H1 (cell line): ENCODE results near the gene NBEA. TPM values are rescaled to one million over a fixed set of nuclear protein-coding genes. Genes with fewer than 3 reads are reported as not detected.
A peak's percentile ranks its signal among the peaks of the same experiment; 100 is the strongest.

Experiments used
- CTCF ChIA-PET: fragments of 300-600 bp; sonication (Branson Sonifier 250); formaldehyde crosslinking; loops from one replicate; lab custom pipeline; 2021; ENCODE audit not compliant: partially characterized antibody; lab: Charles Lee
- POLR2A ChIA-PET: fragments of 300-600 bp; sonication (Branson Sonifier 250); formaldehyde crosslinking; loops from one replicate; lab custom pipeline; 2021; ENCODE audit warnings: inconsistent platforms; ENCODE audit not compliant: partially characterized antibody; lab: Charles Lee
- DNase-seq, 2 experiments: peaks; one replicate each; pipeline versions ENCODE4 v3.0.0 to v3.0.0-alpha.2; 2010 to 2022; ENCODE audit warnings: low spot score in 2 of 2, low read depth in 1 of 2, mixed read lengths in 1 of 2
- FAIRE-seq: peaks from 2 replicates; lab custom pipeline; 2011; peaks lifted over from hg19 to GRCh38; lab: Jason Lieb, UNC
- H2AFZ ChIP-seq: 2 replicates; pipeline ENCODE4 v1.8.1; 2012; ENCODE audit warnings: low read length, inconsistent platforms
- H2AK5ac ChIP-seq: 2 replicates; pipeline ENCODE4 v1.6.1; 2013; ENCODE audit warnings: low read depth, low read length
- H2BK120ac ChIP-seq: replicated peaks from 2 replicates; pipeline ENCODE3; 2013; ENCODE audit warnings: low read depth, low read length, inconsistent platforms
- H2BK12ac ChIP-seq: 2 replicates; pipeline ENCODE4 v1.6.1; 2013; ENCODE audit warnings: low read depth, low read length
- H2BK15ac ChIP-seq: 2 replicates; pipeline ENCODE4 v1.6.1; 2013; ENCODE audit warnings: low read length
- H2BK20ac ChIP-seq: 2 replicates; pipeline ENCODE4 v1.6.1; 2013; ENCODE audit warnings: low read length
- H2BK5ac ChIP-seq: 2 replicates; pipeline ENCODE4 v1.6.1; 2013; ENCODE audit warnings: low read depth, low read length
- H3K14ac ChIP-seq: 2 replicates; pipeline ENCODE4 v1.6.1; 2013; ENCODE audit warnings: inconsistent platforms; ENCODE audit not compliant: insufficient read length
- H3K18ac ChIP-seq: 2 replicates; pipeline ENCODE4 v1.6.1; 2013; ENCODE audit warnings: low read length; ENCODE audit errors: extremely low read depth
- H3K23ac ChIP-seq: 2 replicates; pipeline ENCODE4 v1.6.1; 2013; ENCODE audit warnings: inconsistent platforms; ENCODE audit not compliant: insufficient read length
- H3K23me2 ChIP-seq: 2 replicates; pipeline ENCODE4 v1.6.1; 2013; ENCODE audit warnings: low read depth, low read length
- H3K27ac ChIP-seq: 2 replicates; pipeline ENCODE4 v1.6.1; 2011; ENCODE audit warnings: low read depth, low read length, inconsistent platforms
- H3K27me3 ChIP-seq, 4 experiments: replicated peaks in 1 of 4; 1 replicate in 1 of 4; 2 replicates in 3 of 4; pipeline versions ENCODE4 v1.6.1 to v1.8.1; 2011 to 2013; ENCODE audit warnings: low read length in 3 of 4, mild to moderate bottlenecking in 3 of 4, inconsistent platforms in 2 of 4, mixed read lengths in 2 of 4, moderate library complexity in 1 of 4; ENCODE audit not compliant: control insufficient read depth in 3 of 4, insufficient read depth in 3 of 4; ENCODE audit errors: extremely low read depth in 1 of 4
- H3K36me3 ChIP-seq, 4 experiments: 2 replicates each; pipeline versions ENCODE4 v1.6.1 to v1.8.1; 2011 to 2013; ENCODE audit warnings: mild to moderate bottlenecking in 4 of 4, low read length in 3 of 4, moderate library complexity in 2 of 4, control low read depth in 1 of 4, inconsistent platforms in 1 of 4; ENCODE audit not compliant: insufficient read depth in 4 of 4, control insufficient read depth in 2 of 4
- H3K4ac ChIP-seq: replicated peaks from 2 replicates; pipeline ENCODE3; 2013; ENCODE audit warnings: low read length, low read depth, mixed read lengths, inconsistent platforms; ENCODE audit not compliant: insufficient read length
- H3K4me1 ChIP-seq, 4 experiments: replicated peaks in 1 of 4; 1 replicate in 1 of 4; 2 replicates in 3 of 4; pipeline versions ENCODE4 v1.6.1 to v1.8.1; 2011 to 2013; ENCODE audit warnings: low read length in 3 of 4, inconsistent platforms in 2 of 4, mixed read lengths in 1 of 4; ENCODE audit not compliant: insufficient read depth in 4 of 4, control insufficient read depth in 3 of 4
- H3K4me2 ChIP-seq, 2 experiments: 2 replicates each; pipeline versions ENCODE4 v1.6.1 to v1.8.1; 2011 to 2013; ENCODE audit warnings: low read depth in 2 of 2, low read length in 2 of 2, control low read depth in 1 of 2, inconsistent platforms in 1 of 2, mild to moderate bottlenecking in 1 of 2; ENCODE audit not compliant: insufficient read depth in 1 of 2
- H3K4me3 ChIP-seq, 4 experiments: fragments of 200-600, 300-600 bp in 1 of 4; sonication (generic), shearing (Covaris generic), sonication (Bioruptor Twin) in 1 of 4; 2 replicates each; pipeline versions ENCODE4 v1.5.1 to v1.8.1; 2011 to 2016; ENCODE audit warnings: low read length in 4 of 4, low read depth in 3 of 4, control low read depth in 2 of 4, inconsistent platforms in 2 of 4, mild to moderate bottlenecking in 2 of 4, mixed read lengths in 1 of 4, moderate library complexity in 1 of 4; ENCODE audit not compliant: insufficient read depth in 2 of 4; ENCODE audit errors: extremely low read depth in 1 of 4
- H3K56ac ChIP-seq: replicated peaks from 2 replicates; pipeline ENCODE3; 2013; ENCODE audit warnings: low read depth, mild to moderate bottlenecking, mixed read lengths, low read length, inconsistent platforms; ENCODE audit not compliant: insufficient read length
- H3K79me1 ChIP-seq: 2 replicates; pipeline ENCODE4 v1.6.1; 2013; ENCODE audit warnings: low read depth, low read length, control low read depth
- H3K79me2 ChIP-seq, 2 experiments: 2 replicates each; pipeline versions ENCODE4 v1.6.1 to v1.8.1; 2012 to 2013; ENCODE audit warnings: low read length in 2 of 2, mild to moderate bottlenecking in 2 of 2, inconsistent platforms in 1 of 2; ENCODE audit not compliant: insufficient read depth in 2 of 2, control insufficient read depth in 1 of 2
- H3K9ac ChIP-seq, 4 experiments: replicated peaks in 1 of 4; 1 replicate in 1 of 4; 2 replicates in 3 of 4; pipeline versions ENCODE4 v1.6.1 to v1.8.1; 2011 to 2013; ENCODE audit warnings: low read depth in 3 of 4, low read length in 3 of 4, control low read depth in 2 of 4, mild to moderate bottlenecking in 2 of 4, moderate library complexity in 2 of 4, inconsistent platforms in 1 of 4; ENCODE audit errors: extremely low read depth in 1 of 4
- H3K9me3 ChIP-seq, 2 experiments: 2 replicates each; pipeline versions ENCODE4 v1.6.1 to v1.8.1; 2012 to 2013; ENCODE audit warnings: mild to moderate bottlenecking in 2 of 2, moderate library complexity in 2 of 2, control low read depth in 1 of 2, inconsistent platforms in 1 of 2, low read depth in 1 of 2, low read length in 1 of 2, mixed read lengths in 1 of 2; ENCODE audit not compliant: insufficient read depth in 2 of 2
- H4K20me1 ChIP-seq, 2 experiments: replicated peaks in 1 of 2; 2 replicates each; pipeline versions ENCODE3 to v1.8.1; 2011 to 2013; ENCODE audit warnings: inconsistent platforms in 2 of 2, low read length in 2 of 2, mild to moderate bottlenecking in 1 of 2; ENCODE audit not compliant: insufficient read depth in 2 of 2, control insufficient read depth in 1 of 2
- H4K5ac ChIP-seq: 2 replicates; pipeline ENCODE4 v1.6.1; 2013; ENCODE audit warnings: low read length, low read depth, mixed read lengths, inconsistent platforms; ENCODE audit not compliant: insufficient read length
- H4K8ac ChIP-seq: 2 replicates; pipeline ENCODE4 v1.8.0; 2013; ENCODE audit warnings: mild to moderate bottlenecking, moderate library complexity, low read length, inconsistent platforms; ENCODE audit not compliant: insufficient read depth; ENCODE audit errors: extremely low read depth
- H4K91ac ChIP-seq: replicated peaks from 2 replicates; pipeline ENCODE3; 2013; ENCODE audit warnings: low read length, mixed read lengths, inconsistent platforms; ENCODE audit not compliant: insufficient read length
- ASH2L ChIP-seq: fragments of 200-600, 300-600 bp; sonication (generic); IDR thresholded peaks from one replicate; pipeline ENCODE4 v1.7.1; 2017; ENCODE audit warnings: low read length
- ATF2 ChIP-seq: IDR thresholded peaks from 2 replicates; pipeline ENCODE4 v1.6.1; 2012; ENCODE audit warnings: low read length, inconsistent platforms
- BACH1 ChIP-seq: IDR thresholded peaks from 2 replicates; pipeline ENCODE4 v1.6.1; 2012; ENCODE audit warnings: low read length, improper control_type of control experiment
- CREB1 ChIP-seq: IDR thresholded peaks from 2 replicates; pipeline ENCODE4 v1.6.1; 2012; ENCODE audit warnings: inconsistent platforms
- GABPA ChIP-seq: IDR thresholded peaks from 2 replicates; pipeline ENCODE4 v1.6.1; 2011; ENCODE audit warnings: mild to moderate bottlenecking, low read length, moderate library complexity, borderline replicate concordance; ENCODE audit not compliant: insufficient read depth
- HDAC2 ChIP-seq, 2 experiments: fragments of 300-600 bp in 1 of 2; sonication (generic) in 1 of 2; IDR thresholded peaks; 2 replicates each; pipeline ENCODE4 v1.6.1; 2011 to 2012; ENCODE audit warnings: low read depth in 2 of 2, low read length in 2 of 2, mild to moderate bottlenecking in 2 of 2, moderate library complexity in 2 of 2, borderline replicate concordance in 1 of 2, inconsistent platforms in 1 of 2
- RNF2 ChIP-seq: fragments of 200-900, 300-1000 bp; sonication (generic); IDR thresholded peaks from 2 replicates; pipeline ENCODE4 v1.7.1; 2016; ENCODE audit warnings: borderline replicate concordance, low read depth, mild to moderate bottlenecking, antibody characterized with exemption, low read length; ENCODE audit not compliant: poor library complexity, severe bottlenecking; ENCODE audit errors: missing control alignments
- SP1 ChIP-seq: IDR thresholded peaks from 2 replicates; pipeline ENCODE4 v1.6.1; 2011; ENCODE audit warnings: low read depth, low read length
- SP2 ChIP-seq: IDR thresholded peaks from 2 replicates; pipeline ENCODE4 v1.6.1; 2012; ENCODE audit warnings: mild to moderate bottlenecking, low read length, inconsistent platforms
- SUZ12 ChIP-seq: fragments of 200-600 bp; sonication (generic); IDR thresholded peaks from 2 replicates; pipeline ENCODE4 v1.6.1; 2012; ENCODE audit warnings: mild to moderate bottlenecking, inconsistent platforms, low read length, moderate library complexity, mixed read lengths
- TAF1 ChIP-seq: IDR thresholded peaks from 2 replicates; pipeline ENCODE4 v1.6.1; 2011; ENCODE audit warnings: mild to moderate bottlenecking, low read depth, low read length
- TEAD4 ChIP-seq: IDR thresholded peaks from 2 replicates; pipeline ENCODE4 v1.6.1; 2012; ENCODE audit warnings: low read depth, low read length, inconsistent platforms, mixed read lengths
- WGBS, 2 experiments: shearing (Covaris generic) in 1 of 2; methylation state at CpG; one replicate each; pipeline versions ENCODE4 v1.1.6 to v1.1.7; 2013 to 2015; ENCODE audit warnings: low lambda C conversion rate in 2 of 2, mixed read lengths in 2 of 2, inconsistent platforms in 1 of 2, low coverage in 1 of 2, missing lambda C conversion rate in 1 of 2; ENCODE audit not compliant: insufficient replicate concordance in 2 of 2, insufficient coverage in 1 of 2, insufficient read length in 1 of 2; ENCODE audit errors: extremely low coverage in 1 of 2, missing lambda C conversion rate in 1 of 2; 5-methylcytosine and 5-hydroxymethylcytosine counted together
- polyA plus RNA-seq, 7 experiments: library from polyadenylated mRNA; depleted of rRNA in 3 of 7; stranded (reverse) in 5 of 7; unstranded in 2 of 7; fragments of >200 nt in 5 of 7; fragments of 200-250 nt in 2 of 7; gene quantifications; 1 replicate in 5 of 7; 2 replicates in 1 of 7; 4 replicates in 1 of 7; pipeline versions ENCODE4 v1.2.1 to v1.2.3, GENCODE V29; 2011 to 2013; ENCODE audit warnings: missing spikeins in 2 of 7, mixed read lengths in 2 of 7
- total RNA-seq: library from RNA; stranded (reverse); fragmentation: NEBNext Ultra II Directional; extraction: Animal tissue kit (Norgen Biotek cat#: 25700); gene quantifications from 2 replicates; pipeline ENCODE4 v1.2.1, GENCODE V29; 2021

The NBEA gene
- total and polyA plus RNA-seq, 2 of the 8 experiments (the other 6 are each of a cell fraction or from before 2014, with no cell fraction given) = 14.2 to 21.5 TPM

GRCh38 chr13:34941436-34941834, 635 bp upstream of the NBEA start:
- CTCF ChIA-PET = no interaction called here
- H3K23me2 ChIP-seq = peaks cover 13% of the 10 kb centered on the region
- H3K9ac ChIP-seq = peak overlapping the region in 1 of 4 experiments; percentile 18; a peak in 1 of 7 replicates
- TF ChIP-seq TAF1 (no peak), SP2 (no peak), HDAC2 (IDR thresholded peaks at IDR 0.05; ENCODE audit: borderline replicate concordance in 1 of 2, low read depth in 2 of 2, low read length in 2 of 2) (no peak), BACH1 (no peak), CREB1 (no peak), SP1 (no peak), ATF2 (no peak), RNF2 (no peak), GABPA (no peak), ASH2L (no peak), SUZ12 (no peak), TEAD4 (no peak)

More at GRCh38 chr13:34941436-34941834, 635 bp upstream of the NBEA start:
- H3K4me3 ChIP-seq = peak overlapping the region; percentile 57 to 94 (median 76)
- H3K14ac ChIP-seq = no peak overlapping the region
- H2BK12ac ChIP-seq = no peak overlapping the region
- FAIRE-seq (peak; percentile 60), DNase-seq (no peak)
- no peak overlapping the region for H4K5ac ChIP-seq
- H2AK5ac ChIP-seq = no peak overlapping the region
- no peak overlapping the region for H4K8ac ChIP-seq
- H4K91ac ChIP-seq = no peak overlapping the region
- H3K27me3 ChIP-seq = no peaks in the 10 kb centered on the region
- H3K27ac ChIP-seq = no peak overlapping the region
- no peak overlapping the region for H2BK5ac ChIP-seq
- H3K9me3 ChIP-seq = no peaks in the 10 kb centered on the region
- H2BK120ac ChIP-seq = no peak overlapping the region
- 20% methylated on average over 13 of the region's 13 CpGs; no CpG with 5 or more reads in 1 of the 2 experiments for WGBS, 2 experiments
- peaks cover 0 to 36% of the 10 kb centered on the region in 2 experiments; a peak in 2 of 4 replicates for H3K79me2 ChIP-seq
- H3K79me1 ChIP-seq = no peaks in the 10 kb centered on the region
- H3K36me3 ChIP-seq = no peaks in the 10 kb centered on the region
- H2AFZ ChIP-seq = 0 out of 2 replicates have a peak overlapping the region, but pooled peaks have one; percentile 49
- H2BK20ac ChIP-seq = no peak overlapping the region
- H3K4ac ChIP-seq = no peak overlapping the region
- POLR2A ChIA-PET = interaction anchor here (0.7 to 1.4 kb wide), 3 partner anchors 10 to 27 kb away, joined by 3 to 5 read pairs (median 3); no protein-coding TSS in a partner anchor
- H3K4me2 ChIP-seq = peak overlapping the region; percentile 79 to 90
- H3K23ac ChIP-seq = no peak overlapping the region
- no peak overlapping the region; the same call in 1 of the 2 replicates for H3K18ac ChIP-seq
- H3K4me1 ChIP-seq = peaks cover 0 to 8% (median 3%) of the 10 kb centered on the region in 4 experiments; a peak in 5 of 7 replicates
- H4K20me1 ChIP-seq = peaks cover 7 to 10% of the 10 kb centered on the region in 2 experiments
- H3K56ac ChIP-seq = no peak overlapping the region
- H2BK15ac ChIP-seq = peak overlapping the region; percentile 5; the same call in 1 of the 2 replicates
